ENCODE results near the gene FIS1.

GRCh38 chr7:101197991-101198390 lies 46.9 kb downstream of the FIS1 start:
- no peak for TF ChIP-seq SPI1 (IDR thresholded peaks at IDR 0.05; ENCODE audit: low read depth, low read length)
- TF ChIP-seq POLR2A (IDR thresholded peaks at IDR 0.05; ENCODE audit: low read depth, low read length): no peak
- no peak for TF ChIP-seq TAF1 (IDR thresholded peaks at IDR 0.05; ENCODE audit: low read depth, low read length)

Measured in GM12891 (cell line).